ENCODE results near the gene ARFIP2.

The ARFIP2 gene

GRCh38 chr11:6482441-6482840, 1.3 kb upstream of the ARFIP2 start:
- no peak for DNase-seq (ENCODE audit: low read depth)
- no peak for TF ChIP-seq CTCF (conservative IDR thresholded peaks at IDR 0.05; ENCODE audit: low read depth, low read length)
- peak overlapping the region; percentile 97 for H3K4me3 ChIP-seq (ENCODE audit: low read length)

- no peak for DNase-seq (ENCODE audit: low read depth)
Measured at GRCh38 chr11:6481924-6482275, 769 bp upstream of the ARFIP2 start.

GRCh38 chr11:6480299-6480914, 724 bp downstream of the ARFIP2 start:
- peak overlapping the region; percentile 97 for H3K4me3 ChIP-seq (ENCODE audit: low read length)
- TF ChIP-seq CTCF (conservative IDR thresholded peaks at IDR 0.05; ENCODE audit: low read depth, low read length), result no peak
- DNase-seq (ENCODE audit: low read depth), result no peak

More at GRCh38 chr11:6481924-6482275, 769 bp upstream of the ARFIP2 start:
- H3K4me3 ChIP-seq (ENCODE audit: low read length), result peak overlapping the region; percentile 97
- TF ChIP-seq CTCF (conservative IDR thresholded peaks at IDR 0.05; ENCODE audit: low read depth, low read length), result no peak

- no peak for TF ChIP-seq CTCF (conservative IDR thresholded peaks at IDR 0.05; ENCODE audit: low read depth, low read length)
Measured at GRCh38 chr11:6476571-6476970, 4.6 kb downstream of the ARFIP2 start.

GRCh38 chr11:6475936-6476335, 5.2 kb downstream of the ARFIP2 start:
- no peak for DNase-seq (ENCODE audit: low read depth)
- H3K4me3 ChIP-seq (ENCODE audit: low read length), result no peak overlapping the region
- TF ChIP-seq CTCF (conservative IDR thresholded peaks at IDR 0.05; ENCODE audit: low read depth, low read length), result no peak

More at GRCh38 chr11:6476571-6476970, 4.6 kb downstream of the ARFIP2 start:
- H3K4me3 ChIP-seq (ENCODE audit: low read length), result no peak overlapping the region
- DNase-seq (ENCODE audit: low read depth), result no peak

GRCh38 chr11:6474806-6475500, 6.2 kb downstream of the ARFIP2 start:
- DNase-seq (ENCODE audit: low read depth), result no peak
- TF ChIP-seq CTCF (conservative IDR thresholded peaks at IDR 0.05; ENCODE audit: low read depth, low read length), result no peak
- no peak overlapping the region for H3K4me3 ChIP-seq (ENCODE audit: low read length)

GRCh38 chr11:6474413-6474792, 6.7 kb downstream of the ARFIP2 start:
- TF ChIP-seq CTCF (conservative IDR thresholded peaks at IDR 0.05; ENCODE audit: low read depth, low read length), result no peak
- peak overlapping the region; percentile 67 for H3K4me3 ChIP-seq (ENCODE audit: low read length)
- DNase-seq (ENCODE audit: low read depth), result no peak
